ENCODE data around the gene FSTL3. TPM values are rescaled to one million over a fixed set of nuclear protein-coding genes. Genes with fewer than 3 reads are reported as not detected.

The FSTL3 gene
- total and polyA plus RNA-seq, 2 of the 13 experiments (the other 11 are each of a cell fraction or from before 2014, with no cell fraction given) = 13.5 to 15.6 TPM

- ATAC-seq (no peak), FAIRE-seq (no peak), DNase-seq (ENCODE audit: low spot score) (no peak)
- no peak overlapping the region for H3K4me3 ChIP-seq (replicated peaks in 1 of 3; ENCODE audit: insufficient read depth in 1 of 3, low read depth in 2 of 3, low read length in 3 of 3)
- CTCF ChIA-PET (ENCODE audit: low intra/inter-chr PET ratio, low total read pairs) = no interaction called here
- no peak overlapping the region for H3K4me2 ChIP-seq (ENCODE audit: low read depth, low read length)
- H3K79me2 ChIP-seq (ENCODE audit: insufficient read depth, low read length) = no peaks in the 10 kb centered on the region
- no peaks in the 10 kb centered on the region for H3K27me3 ChIP-seq (ENCODE audit: control insufficient read depth in 1 of 2, insufficient read depth in 2 of 2, low read length in 2 of 2)
- BruUV-seq (replicated peaks) = no TSS peak
- no peaks in the 10 kb centered on the region for H4K20me1 ChIP-seq (ENCODE audit: insufficient read depth, low read length)
- 0 out of 2 replicates have a peak, but pooled peaks cover 4% of the 10 kb centered on the region for H3K9me3 ChIP-seq (ENCODE audit: low read length)
- no peaks in the 10 kb centered on the region for H3K36me3 ChIP-seq (replicated peaks in 1 of 2; ENCODE audit: control insufficient read depth in 1 of 2, insufficient read depth in 2 of 2, low read length in 2 of 2)
- peaks cover 47% of the 10 kb centered on the region for H3K4me1 ChIP-seq (ENCODE audit: insufficient read depth, low read length)
- in situ Hi-C loops (cut with HindIII; ENCODE audit: extremely low pct_ligation_motif_present, low pct_unique_long_range_greater_than_20kb) (no loop called here), intact Hi-C loops (cut with micrococcal nuclease; ENCODE audit: unreplicated experiment) (no loop called here)
- H3K9ac ChIP-seq (ENCODE audit: insufficient read depth, low read depth, low read length) = no peak overlapping the region
- H2AFZ ChIP-seq (ENCODE audit: low read length) = no peak overlapping the region
- H3K27ac ChIP-seq (ENCODE audit: extremely low read length, insufficient read depth, low read length) = no peak overlapping the region
- 93% methylated on average over 7 of the region's 8 CpGs for WGBS (ENCODE audit: low lambda C conversion rate)
- POLR2A ChIA-PET = no interaction called here
- TF ChIP-seq, protein P1, sequence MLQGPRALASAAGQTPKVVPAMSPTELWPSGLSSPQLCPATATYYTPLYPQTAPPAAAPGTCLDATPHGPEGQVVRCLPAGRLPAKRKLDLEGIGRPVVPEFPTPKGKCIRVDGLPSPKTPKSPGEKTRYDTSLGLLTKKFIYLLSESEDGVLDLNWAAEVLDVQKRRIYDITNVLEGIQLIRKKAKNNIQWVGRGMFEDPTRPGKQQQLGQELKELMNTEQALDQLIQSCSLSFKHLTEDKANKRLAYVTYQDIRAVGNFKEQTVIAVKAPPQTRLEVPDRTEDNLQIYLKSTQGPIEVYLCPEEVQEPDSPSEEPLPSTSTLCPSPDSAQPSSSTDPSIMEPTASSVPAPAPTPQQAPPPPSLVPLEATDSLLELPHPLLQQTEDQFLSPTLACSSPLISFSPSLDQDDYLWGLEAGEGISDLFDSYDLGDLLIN (CRISPR knock-in tag; IDR thresholded peaks at IDR 0.05; ENCODE audit: borderline replicate concordance) = no peak
- TF ChIP-seq SRSF9 (IDR thresholded peaks at IDR 0.05; ENCODE audit: borderline replicate concordance, insufficient read depth, low read depth, low read length, poor library complexity, severe bottlenecking) = no peak
- TF ChIP-seq IRF9 (CRISPR knock-in tag; IDR thresholded peaks at IDR 0.05; ENCODE audit: borderline replicate concordance) = no peak
- TF ChIP-seq FOXP1 (IDR thresholded peaks at IDR 0.05) = no peak
- no peak for TF ChIP-seq FOXP1 (CRISPR knock-in tag; IDR thresholded peaks at IDR 0.05)
- TF ChIP-seq NFAT5 (CRISPR knock-in tag; IDR thresholded peaks at IDR 0.05) = no peak
- no peak for TF ChIP-seq JUN (CRISPR knock-in tag; IDR thresholded peaks at IDR 0.05)
- TF ChIP-seq MTF1 (CRISPR knock-in tag; IDR thresholded peaks at IDR 0.05) = no peak
- TF ChIP-seq, protein P2, sequence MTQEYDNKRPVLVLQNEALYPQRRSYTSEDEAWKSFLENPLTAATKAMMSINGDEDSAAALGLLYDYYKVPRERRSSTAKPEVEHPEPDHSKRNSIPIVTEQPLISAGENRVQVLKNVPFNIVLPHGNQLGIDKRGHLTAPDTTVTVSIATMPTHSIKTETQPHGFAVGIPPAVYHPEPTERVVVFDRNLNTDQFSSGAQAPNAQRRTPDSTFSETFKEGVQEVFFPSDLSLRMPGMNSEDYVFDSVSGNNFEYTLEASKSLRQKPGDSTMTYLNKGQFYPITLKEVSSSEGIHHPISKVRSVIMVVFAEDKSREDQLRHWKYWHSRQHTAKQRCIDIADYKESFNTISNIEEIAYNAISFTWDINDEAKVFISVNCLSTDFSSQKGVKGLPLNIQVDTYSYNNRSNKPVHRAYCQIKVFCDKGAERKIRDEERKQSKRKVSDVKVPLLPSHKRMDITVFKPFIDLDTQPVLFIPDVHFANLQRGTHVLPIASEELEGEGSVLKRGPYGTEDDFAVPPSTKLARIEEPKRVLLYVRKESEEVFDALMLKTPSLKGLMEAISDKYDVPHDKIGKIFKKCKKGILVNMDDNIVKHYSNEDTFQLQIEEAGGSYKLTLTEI (CRISPR knock-in tag; conservative IDR thresholded peaks at IDR 0.05) = no peak
- no peak for TF ChIP-seq ZFP36L2 (CRISPR knock-in tag; IDR thresholded peaks at IDR 0.05)
- TF ChIP-seq GABPA (IDR thresholded peaks at IDR 0.05; ENCODE audit: low read depth, low read length) = no peak
- TF ChIP-seq GABPA (CRISPR knock-in tag; IDR thresholded peaks at IDR 0.05; ENCODE audit: low read depth) = no peak
- no peak for TF ChIP-seq MTERF4 (CRISPR knock-in tag; IDR thresholded peaks at IDR 0.05)
- no peak for TF ChIP-seq ZBTB7B (CRISPR knock-in tag; IDR thresholded peaks at IDR 0.05)
- no peak for TF ChIP-seq PRPF4 (IDR thresholded peaks at IDR 0.05; ENCODE audit: low read depth, low read length, poor library complexity, severe bottlenecking)
- no peak for TF ChIP-seq RBM39 (IDR thresholded peaks at IDR 0.05; ENCODE audit: low read depth, low read length, poor library complexity, severe bottlenecking)
Measured at GRCh38 chr19:711254-711653, 35.1 kb downstream of the FSTL3 start.

Measured in HepG2 (cell line).